Pons (tissue), 1 donor: ENCODE measurements around the gene PHLDB1.
A peak's percentile ranks its signal among the peaks of the same experiment; 100 is the strongest.

Experiments used
- DNase-seq: peaks from one replicate; pipeline ENCODE4 v3.0.0-alpha.2; 2016; ENCODE audit warnings: low spot score

Gene PHLDB1

GRCh38 chr11:118688851-118689502 is 81.6 kb downstream of the PHLDB1 start:
- DNase-seq: no peak

GRCh38 chr11:118689503-118689851 is 82.1 kb downstream of the PHLDB1 start:
- DNase-seq: no peak

GRCh38 chr11:118689852-118690552 is 82.6 kb downstream of the PHLDB1 start:
- DNase-seq: peak; percentile 93

- no peak for DNase-seq
These were observed 83.3 kb downstream of the PHLDB1 start for GRCh38 chr11:118690553-118691304.

GRCh38 chr11:118691926-118692830 is 84.8 kb downstream of the PHLDB1 start:
- no peak for DNase-seq

- no peak for DNase-seq
These were observed 86.8 kb downstream of the PHLDB1 start for GRCh38 chr11:118694185-118694584.

GRCh38 chr11:118694771-118695170 is 87.4 kb downstream of the PHLDB1 start:
- no peak for DNase-seq

GRCh38 chr11:118696673-118697226 is 89.3 kb downstream of the PHLDB1 start:
- DNase-seq: no peak

GRCh38 chr11:118697346-118697745 is 89.9 kb downstream of the PHLDB1 start:
- no peak for DNase-seq

GRCh38 chr11:118699506-118700220 is 92.2 kb downstream of the PHLDB1 start:
- DNase-seq: no peak

GRCh38 chr11:118703563-118704106 is 96.2 kb downstream of the PHLDB1 start:
- peak; percentile 85 for DNase-seq

- DNase-seq: peak; percentile 86
These were observed 97.8 kb downstream of the PHLDB1 start for GRCh38 chr11:118705111-118705741.

GRCh38 chr11:118705791-118706545 is 98.6 kb downstream of the PHLDB1 start:
- peak; percentile 58 for DNase-seq

- no peak for DNase-seq
These were observed 99.1 kb downstream of the PHLDB1 start for GRCh38 chr11:118706546-118706825.
